H9 (cell line): ENCODE data around the gene ZAP70. TPM values are rescaled to one million over a fixed set of nuclear protein-coding genes. Genes with fewer than 3 reads are reported as not detected.

Source experiments
- DNase-seq: peaks from one replicate; pipeline ENCODE4 v3.0.0-alpha.2; 2017
- H2AFZ ChIP-seq: one replicate; pipeline ENCODE4 v1.6.1; 2013; ENCODE audit warnings: mild to moderate bottlenecking, low read length, control low read depth, moderate library complexity
- H2AK5ac ChIP-seq: 2 replicates; pipeline ENCODE4 v1.6.1; 2013; ENCODE audit warnings: low read length, control low read depth, mixed read lengths; ENCODE audit not compliant: insufficient read length
- H2BK120ac ChIP-seq: one replicate; pipeline ENCODE4 v1.6.1; 2013; ENCODE audit warnings: low read depth, mild to moderate bottlenecking, low read length, control low read depth, inconsistent platforms; ENCODE audit not compliant: poor library complexity, severe bottlenecking
- H2BK12ac ChIP-seq: 2 replicates; pipeline ENCODE4 v1.6.1; 2013; ENCODE audit warnings: low read length, control low read depth, mixed read lengths, low read depth; ENCODE audit not compliant: insufficient read length
- H2BK15ac ChIP-seq: 2 replicates; pipeline ENCODE4 v1.6.1; 2013; ENCODE audit warnings: low read depth, low read length, control low read depth
- H2BK20ac ChIP-seq: one replicate; pipeline ENCODE4 v1.6.1; 2013; ENCODE audit warnings: low read depth, mild to moderate bottlenecking, low read length, control low read depth, inconsistent platforms; ENCODE audit not compliant: poor library complexity, severe bottlenecking
- H2BK5ac ChIP-seq: 2 replicates; pipeline ENCODE4 v1.6.1; 2013; ENCODE audit warnings: low read length, control low read depth, mixed read lengths; ENCODE audit not compliant: insufficient read length
- H3K14ac ChIP-seq: 2 replicates; pipeline ENCODE4 v1.6.1; 2013; ENCODE audit warnings: low read length, control low read depth; ENCODE audit not compliant: insufficient read depth
- H3K18ac ChIP-seq: 2 replicates; pipeline ENCODE4 v1.6.1; 2013; ENCODE audit warnings: low read depth, mild to moderate bottlenecking, mixed read lengths, low read length, control low read depth; ENCODE audit not compliant: insufficient read length
- H3K23ac ChIP-seq: 2 replicates; pipeline ENCODE4 v1.6.1; 2013; ENCODE audit warnings: low read length, control low read depth, mixed read lengths, low read depth; ENCODE audit not compliant: insufficient read length
- H3K23me2 ChIP-seq: 2 replicates; pipeline ENCODE4 v1.6.1; 2013; ENCODE audit warnings: low read depth, mild to moderate bottlenecking, mixed read lengths, low read length, control low read depth; ENCODE audit not compliant: insufficient read length, poor library complexity, severe bottlenecking
- H3K27ac ChIP-seq: 2 replicates; pipeline ENCODE4 v1.5.1; 2013; ENCODE audit warnings: low read length, control low read depth, mixed read lengths, low read depth; ENCODE audit not compliant: insufficient read length
- H3K27me3 ChIP-seq: 2 replicates; pipeline ENCODE4 v1.6.1; 2013; ENCODE audit warnings: low read length, control low read depth, inconsistent platforms; ENCODE audit not compliant: insufficient read depth
- H3K4ac ChIP-seq: 2 replicates; pipeline ENCODE4 v1.6.1; 2013; ENCODE audit warnings: low read depth, mild to moderate bottlenecking, control low read depth, inconsistent platforms, low read length, moderate library complexity
- H3K4me1 ChIP-seq: 2 replicates; pipeline ENCODE4 v1.6.1; 2013; ENCODE audit warnings: low read length, control low read depth, inconsistent platforms; ENCODE audit not compliant: insufficient read depth
- H3K4me2 ChIP-seq: 2 replicates; pipeline ENCODE4 v1.6.1; 2013; ENCODE audit warnings: low read length, control low read depth, mixed read lengths; ENCODE audit not compliant: insufficient read length, insufficient read depth
- H3K56ac ChIP-seq: 2 replicates; pipeline ENCODE4 v1.6.1; 2013; ENCODE audit warnings: low read depth, mild to moderate bottlenecking, mixed read lengths, low read length, control low read depth; ENCODE audit not compliant: insufficient read length
- H3K79me1 ChIP-seq: 2 replicates; pipeline ENCODE4 v1.6.1; 2013; ENCODE audit warnings: low read depth, mild to moderate bottlenecking, moderate library complexity, low read length, control low read depth, inconsistent platforms; ENCODE audit not compliant: insufficient read depth, poor library complexity, severe bottlenecking
- H3K79me2 ChIP-seq: 2 replicates; pipeline ENCODE4 v1.6.1; 2013; ENCODE audit warnings: low read length, control low read depth, inconsistent platforms; ENCODE audit not compliant: insufficient read depth
- H3K9ac ChIP-seq: 2 replicates; pipeline ENCODE4 v1.6.1; 2013; ENCODE audit warnings: low read length, control low read depth, mixed read lengths; ENCODE audit not compliant: insufficient read length; ENCODE audit errors: extremely low read depth
- H3K9me3 ChIP-seq: one replicate; pipeline ENCODE4 v1.6.1; 2013; ENCODE audit warnings: low read depth, low read length, inconsistent platforms; ENCODE audit not compliant: control insufficient read depth
- H3T11ph ChIP-seq: one replicate; pipeline ENCODE4 v1.6.1; 2013; ENCODE audit warnings: mild to moderate bottlenecking, low read length, control low read depth, inconsistent platforms
- H4K20me1 ChIP-seq: one replicate; pipeline ENCODE4 v1.6.1; 2013; ENCODE audit not compliant: control insufficient read depth, insufficient read length, insufficient read depth
- H4K5ac ChIP-seq: 2 replicates; pipeline ENCODE4 v1.6.1; 2013; ENCODE audit warnings: low read depth, mild to moderate bottlenecking, mixed read lengths, low read length, control low read depth; ENCODE audit not compliant: insufficient read length
- H4K8ac ChIP-seq: replicated peaks from 2 replicates; pipeline ENCODE4 v1.6.1; 2013; ENCODE audit warnings: low read length, control low read depth, mixed read lengths, low read depth; ENCODE audit not compliant: insufficient read length
- H4K91ac ChIP-seq: 2 replicates; pipeline ENCODE4 v1.6.1; 2013; ENCODE audit warnings: low read depth, mild to moderate bottlenecking, moderate library complexity, mixed read lengths, low read length, control low read depth; ENCODE audit not compliant: insufficient read length
- H3K27ac Mint-ChIP-seq, 3 experiments: 2 replicates in 2 of 3; 3 replicates in 1 of 3; pipeline ENCODE4 v1.8.0; 2020 to 2021; ENCODE audit warnings: mixed read lengths in 3 of 3, mild to moderate bottlenecking in 1 of 3, moderate library complexity in 1 of 3
- H3K27me3 Mint-ChIP-seq: 2 replicates; pipeline ENCODE4 v1.8.0; 2021; ENCODE audit warnings: low read depth, mild to moderate bottlenecking, moderate library complexity, mixed read lengths
- H3K36me3 Mint-ChIP-seq, 3 experiments: 2 replicates in 2 of 3; 3 replicates in 1 of 3; pipeline ENCODE4 v1.8.0; 2020 to 2021; ENCODE audit warnings: low read depth in 3 of 3, mixed read lengths in 3 of 3; ENCODE audit not compliant: insufficient read depth in 1 of 3
- H3K4me1 Mint-ChIP-seq, 2 experiments: 2 replicates each; pipeline ENCODE4 v1.8.0; 2020; ENCODE audit warnings: mixed read lengths in 2 of 2
- H3K4me3 Mint-ChIP-seq, 2 experiments: 2 replicates in 1 of 2; 3 replicates in 1 of 2; pipeline ENCODE4 v1.8.0; 2020 to 2021; ENCODE audit warnings: mild to moderate bottlenecking in 2 of 2, mixed read lengths in 2 of 2, moderate library complexity in 1 of 2
- H3K9me3 Mint-ChIP-seq, 2 experiments: 2 replicates in 1 of 2; 3 replicates in 1 of 2; pipeline ENCODE4 v1.8.0; 2020; ENCODE audit warnings: mild to moderate bottlenecking in 2 of 2, mixed read lengths in 2 of 2, moderate library complexity in 1 of 2
- WGBS: extraction: QIAGEN DNeasy Blood & Tissue Kit; methylation state at CpG from one replicate; pipeline ENCODE4 v1.1.7; 2013; ENCODE audit warnings: missing lambda C conversion rate, low lambda C conversion rate, mixed read lengths; ENCODE audit not compliant: insufficient read length; ENCODE audit errors: extremely low coverage; 5-methylcytosine and 5-hydroxymethylcytosine counted together
- total RNA-seq: library from RNA; stranded (reverse); gene quantifications from 2 replicates; pipeline ENCODE4 v1.2.1, GENCODE V29; 2021
- TF ChIP-seq, protein P1 (sequence below): fragments of 200-600 bp; sonication (generic); conservative IDR thresholded peaks from 3 replicates; pipeline ENCODE4 v1.8.0; 2021; ENCODE audit warnings: antibody characterized with exemption, mild to moderate bottlenecking

The ZAP70 gene
- total RNA-seq, 1 experiment from 2014 or later = 0.24 TPM

GRCh38 chr2:97735161-97735561 lies 21.8 kb downstream of the ZAP70 start:
- TF ChIP-seq, protein P1, sequence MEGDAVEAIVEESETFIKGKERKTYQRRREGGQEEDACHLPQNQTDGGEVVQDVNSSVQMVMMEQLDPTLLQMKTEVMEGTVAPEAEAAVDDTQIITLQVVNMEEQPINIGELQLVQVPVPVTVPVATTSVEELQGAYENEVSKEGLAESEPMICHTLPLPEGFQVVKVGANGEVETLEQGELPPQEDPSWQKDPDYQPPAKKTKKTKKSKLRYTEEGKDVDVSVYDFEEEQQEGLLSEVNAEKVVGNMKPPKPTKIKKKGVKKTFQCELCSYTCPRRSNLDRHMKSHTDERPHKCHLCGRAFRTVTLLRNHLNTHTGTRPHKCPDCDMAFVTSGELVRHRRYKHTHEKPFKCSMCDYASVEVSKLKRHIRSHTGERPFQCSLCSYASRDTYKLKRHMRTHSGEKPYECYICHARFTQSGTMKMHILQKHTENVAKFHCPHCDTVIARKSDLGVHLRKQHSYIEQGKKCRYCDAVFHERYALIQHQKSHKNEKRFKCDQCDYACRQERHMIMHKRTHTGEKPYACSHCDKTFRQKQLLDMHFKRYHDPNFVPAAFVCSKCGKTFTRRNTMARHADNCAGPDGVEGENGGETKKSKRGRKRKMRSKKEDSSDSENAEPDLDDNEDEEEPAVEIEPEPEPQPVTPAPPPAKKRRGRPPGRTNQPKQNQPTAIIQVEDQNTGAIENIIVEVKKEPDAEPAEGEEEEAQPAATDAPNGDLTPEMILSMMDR = no peak
- Mint-ChIP-seq H3K36me3 (peaks cover 0 to 2% (median 0%) of the 10 kb centered on the region in 3 experiments; a peak in 2 of 7 replicates), H3K4me1 (no peaks in the 10 kb centered on the region), H3K27ac (no peak overlapping the region), H3K9me3 (peaks cover 0 to 2% of the 10 kb centered on the region in 2 experiments; a peak in 3 of 5 replicates), H3K27me3 (peaks cover 6% of the 10 kb centered on the region), H3K4me3 (no peak overlapping the region)
- no peaks in the 10 kb centered on the region for H3K79me1 ChIP-seq
- no peaks in the 10 kb centered on the region for H3K27me3 ChIP-seq
- no peak overlapping the region for H2BK12ac ChIP-seq
- no peaks in the 10 kb centered on the region for H3K4me1 ChIP-seq
- H3K4ac ChIP-seq = no peak overlapping the region
- WGBS = no CpG with 5 or more reads among the region's 29 CpGs
- no peak overlapping the region for H4K5ac ChIP-seq
- no peaks in the 10 kb centered on the region for H3K79me2 ChIP-seq
- no peak for DNase-seq
- H2BK20ac ChIP-seq = no peak overlapping the region
- H2AK5ac ChIP-seq = no peak overlapping the region
- no peak overlapping the region for H4K91ac ChIP-seq
- no peak overlapping the region for H3K27ac ChIP-seq
- H2BK120ac ChIP-seq = no peak overlapping the region
- H2BK15ac ChIP-seq = no peak overlapping the region
- no peak overlapping the region for H3K56ac ChIP-seq
- H2AFZ ChIP-seq = no peak overlapping the region
- no peak overlapping the region for H3K4me2 ChIP-seq
- no peak overlapping the region for H3K23ac ChIP-seq
- H3K14ac ChIP-seq = no peak overlapping the region
- H2BK5ac ChIP-seq = no peak overlapping the region
- no peaks in the 10 kb centered on the region for H4K20me1 ChIP-seq
- H3K23me2 ChIP-seq = no peaks in the 10 kb centered on the region
- H3K9ac ChIP-seq = no peak overlapping the region
- no peak overlapping the region for H4K8ac ChIP-seq
- no peak overlapping the region for H3T11ph ChIP-seq
- H3K18ac ChIP-seq = no peak overlapping the region
- no peaks in the 10 kb centered on the region for H3K9me3 ChIP-seq
